Activated CD8-positive, alpha-beta memory T cell treated with anti-CD3 and anti-CD28 coated beads, Interleukin-2, amount 50 U/mL, for 24 hours (primary cell): Measurements from ENCODE around the gene CFAP45.

Experiments
- DNase-seq: peaks from one replicate; pipeline ENCODE4 v3.0.0-alpha.2; 2020; ENCODE audit errors: extremely low read depth

The CFAP45 gene

DNA sequence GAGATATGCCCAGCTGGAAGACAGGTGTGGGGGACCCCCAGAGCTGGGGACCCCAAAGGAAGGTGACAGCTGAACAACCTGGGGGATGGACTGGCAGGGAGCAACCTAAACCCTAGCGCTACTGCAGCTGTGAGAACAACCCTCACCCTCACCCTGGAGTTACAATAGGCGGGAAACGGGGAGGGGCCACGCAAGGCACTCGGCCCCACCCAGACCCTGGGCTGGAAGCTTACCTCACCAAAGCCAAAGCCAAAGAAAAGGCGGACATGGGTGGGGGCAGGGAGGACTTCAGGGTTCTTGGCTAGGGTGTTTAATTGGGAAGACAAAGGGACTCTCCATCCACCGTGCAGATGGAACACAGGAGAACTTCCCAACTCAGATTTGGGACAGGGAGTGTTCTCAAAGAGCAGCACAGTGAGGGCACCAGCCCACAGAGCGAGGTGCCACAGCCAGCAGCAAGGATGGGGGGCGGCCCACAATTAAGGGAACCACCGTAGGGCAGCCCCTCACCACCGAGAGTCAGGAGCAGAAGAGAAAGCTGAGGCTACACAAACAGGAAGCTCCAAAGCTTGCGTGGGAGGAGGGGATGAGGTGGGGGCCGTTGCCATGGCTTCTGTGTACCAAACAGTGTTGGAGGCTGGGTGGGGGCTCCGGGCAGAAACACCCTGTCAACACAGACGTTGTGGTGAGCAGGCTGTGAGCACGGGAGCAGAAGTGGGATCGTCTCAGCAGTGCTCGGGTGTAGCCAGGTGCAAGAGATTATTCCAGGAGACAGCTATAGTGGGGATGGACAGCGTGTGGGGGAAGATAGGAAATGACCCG, 23.4 kb upstream of the CFAP45 start:
- DNase-seq, result no peak

DNA sequence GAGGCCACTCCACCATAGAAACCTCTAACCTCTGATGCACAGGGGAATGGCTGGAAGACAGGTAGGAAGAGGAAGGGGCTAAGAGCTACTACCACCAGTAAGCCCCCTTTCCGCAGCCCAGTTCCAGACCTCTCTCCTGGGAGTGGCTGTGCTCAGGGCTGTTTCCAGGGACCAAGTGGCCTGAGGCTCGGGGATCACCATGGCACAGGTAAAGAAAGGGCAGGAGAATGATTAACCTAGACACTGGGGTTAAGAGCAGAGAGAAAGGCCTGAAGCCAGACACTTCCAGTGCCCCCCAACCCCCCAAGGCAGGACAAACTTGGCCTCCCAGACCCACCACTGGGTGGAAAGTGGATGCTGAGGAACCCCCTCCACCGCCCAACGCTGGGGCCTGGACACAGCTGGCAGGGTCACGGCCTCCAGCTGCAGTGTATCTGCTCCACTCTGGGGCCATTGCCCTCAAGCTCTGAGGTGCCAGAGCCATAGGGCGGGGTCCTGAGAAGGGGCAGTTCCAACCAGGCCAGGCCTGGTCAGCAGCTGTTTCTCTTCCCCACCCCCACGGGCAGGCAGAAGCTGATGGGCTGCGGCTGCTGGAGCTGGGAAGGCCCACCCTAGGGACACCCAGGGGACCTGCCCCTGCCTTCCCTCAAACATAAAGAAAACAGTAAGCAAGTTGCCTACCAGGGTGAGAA, 22.7 kb upstream of the CFAP45 start:
- no peak for DNase-seq

DNA sequence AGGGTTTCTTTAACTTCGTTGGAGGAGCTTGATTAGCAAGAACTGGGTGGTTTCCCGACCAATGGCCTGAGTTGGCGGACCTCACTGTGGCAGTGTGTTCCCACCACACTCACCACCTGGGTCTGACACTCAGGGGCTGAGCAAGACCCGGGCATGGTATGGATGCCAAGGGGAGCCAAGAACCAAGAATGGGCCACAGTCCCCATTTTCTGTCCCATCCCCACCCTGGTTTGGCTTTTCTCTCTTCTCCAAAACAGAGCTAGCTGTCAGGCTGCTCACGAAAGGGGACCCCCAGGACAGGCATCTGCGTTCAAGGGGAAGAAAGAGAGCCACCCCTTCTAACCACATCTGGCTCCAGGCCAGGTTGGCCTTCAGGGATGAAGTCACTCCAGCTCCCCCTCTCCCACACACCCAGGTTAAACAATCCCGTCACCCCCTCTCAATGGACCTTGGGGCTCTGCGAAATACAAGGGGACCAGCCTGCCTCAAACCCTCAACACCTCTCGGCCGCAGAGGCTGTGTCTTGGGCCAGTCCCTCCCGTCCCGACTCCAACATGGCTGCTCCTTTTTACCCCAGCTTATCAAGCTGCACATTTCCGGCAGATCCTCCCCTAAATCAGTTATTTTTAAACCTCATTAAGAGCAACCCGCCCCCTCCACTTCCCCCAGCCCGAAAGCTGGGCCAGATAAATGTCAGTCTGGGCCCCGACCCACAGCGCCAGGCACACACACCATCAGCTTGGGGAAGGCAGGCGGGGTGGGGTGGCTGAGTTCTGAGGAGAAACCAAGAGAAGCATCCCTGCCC, 21.9 kb upstream of the CFAP45 start:
- no peak for DNase-seq

DNA sequence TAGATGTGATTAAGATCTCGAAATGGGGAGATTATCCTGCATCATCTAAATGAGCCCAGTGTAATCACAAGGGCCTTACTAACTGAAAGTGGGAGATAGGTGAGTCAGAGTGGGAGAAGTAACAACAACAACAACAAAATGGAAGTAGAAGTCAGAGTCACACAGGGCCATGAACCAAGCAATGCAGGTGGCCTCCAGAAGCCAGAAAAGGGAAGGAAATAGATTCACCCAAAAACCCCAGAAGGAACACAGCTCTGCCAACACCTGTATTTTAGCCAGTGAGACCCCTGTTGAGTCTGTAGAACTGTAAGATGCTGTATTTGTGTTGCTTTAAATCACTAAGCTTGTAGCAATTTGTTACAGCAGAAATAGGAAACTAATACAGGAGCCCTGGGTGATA, 21.3 kb upstream of the CFAP45 start:
- DNase-seq, result no peak

DNA sequence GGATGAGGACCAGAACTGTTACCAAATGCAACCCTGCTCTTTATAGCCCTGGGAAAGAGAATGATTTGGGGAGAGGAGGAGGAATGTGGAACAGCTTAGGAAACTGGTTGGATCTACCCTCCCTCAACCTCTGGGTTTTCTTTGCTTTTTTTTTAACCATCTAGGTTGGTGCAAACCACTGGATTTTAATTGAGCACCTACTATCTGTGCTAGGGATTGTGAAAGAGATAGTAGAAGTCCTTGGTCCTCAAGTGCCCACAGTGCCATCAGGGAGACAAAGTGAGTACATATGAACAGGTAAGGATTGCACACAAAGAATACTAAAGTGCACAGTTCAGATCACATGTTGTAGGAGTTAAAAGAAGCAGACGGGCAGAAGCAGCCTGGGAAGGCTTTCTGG, 20.7 kb upstream of the CFAP45 start:
- no peak for DNase-seq

DNA sequence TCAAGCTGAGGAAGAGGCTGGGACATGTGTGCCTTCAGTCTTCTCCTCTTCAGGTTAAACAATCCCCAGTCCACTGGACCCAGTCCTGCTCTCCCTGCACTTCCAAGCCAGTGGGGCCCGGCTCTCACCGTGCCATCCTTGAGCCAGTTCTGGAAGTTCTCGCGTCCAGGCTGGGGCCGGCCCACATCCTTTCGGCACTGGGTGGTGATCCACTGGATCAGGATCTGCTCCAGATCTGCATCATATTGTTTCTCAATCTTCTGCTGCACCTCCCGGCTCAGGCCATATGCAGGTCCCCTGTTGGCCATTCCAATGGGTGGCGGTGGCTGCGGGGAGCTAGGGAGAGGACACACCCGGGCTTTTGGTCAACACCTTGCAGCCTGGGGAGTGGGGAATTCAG, 20.2 kb upstream of the CFAP45 start:
- DNase-seq, result no peak

DNA sequence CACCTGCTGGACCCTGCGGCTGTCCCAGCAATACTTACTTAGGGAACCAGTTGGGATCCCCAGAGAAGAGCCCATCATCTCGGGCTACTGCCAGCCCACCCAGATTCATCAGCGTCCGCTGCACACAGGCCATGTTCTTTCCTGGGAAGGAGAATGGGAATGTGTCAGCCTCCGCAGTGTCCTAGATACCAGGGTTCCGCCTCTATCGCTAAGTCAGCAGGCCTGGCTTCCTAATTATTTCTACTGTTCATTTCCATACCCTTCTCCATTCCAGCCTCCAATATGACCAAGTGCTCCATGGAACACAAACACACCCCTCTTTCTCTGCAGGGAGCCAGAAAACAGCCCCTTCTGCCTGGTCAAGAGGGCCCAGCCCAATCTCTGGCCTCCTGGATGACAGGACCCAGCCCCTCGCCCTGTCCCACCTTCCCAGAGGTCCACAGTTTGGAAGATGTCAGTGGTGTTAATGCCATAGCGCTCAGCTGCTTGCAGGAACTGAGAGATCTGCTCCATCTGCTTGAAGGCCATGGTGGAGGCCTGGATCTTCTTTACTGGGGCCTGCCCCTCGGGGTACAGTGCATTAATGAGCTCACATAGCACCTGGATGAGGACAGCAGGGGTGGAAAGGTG, 19.4 kb upstream of the CFAP45 start:
- no peak for DNase-seq

DNA sequence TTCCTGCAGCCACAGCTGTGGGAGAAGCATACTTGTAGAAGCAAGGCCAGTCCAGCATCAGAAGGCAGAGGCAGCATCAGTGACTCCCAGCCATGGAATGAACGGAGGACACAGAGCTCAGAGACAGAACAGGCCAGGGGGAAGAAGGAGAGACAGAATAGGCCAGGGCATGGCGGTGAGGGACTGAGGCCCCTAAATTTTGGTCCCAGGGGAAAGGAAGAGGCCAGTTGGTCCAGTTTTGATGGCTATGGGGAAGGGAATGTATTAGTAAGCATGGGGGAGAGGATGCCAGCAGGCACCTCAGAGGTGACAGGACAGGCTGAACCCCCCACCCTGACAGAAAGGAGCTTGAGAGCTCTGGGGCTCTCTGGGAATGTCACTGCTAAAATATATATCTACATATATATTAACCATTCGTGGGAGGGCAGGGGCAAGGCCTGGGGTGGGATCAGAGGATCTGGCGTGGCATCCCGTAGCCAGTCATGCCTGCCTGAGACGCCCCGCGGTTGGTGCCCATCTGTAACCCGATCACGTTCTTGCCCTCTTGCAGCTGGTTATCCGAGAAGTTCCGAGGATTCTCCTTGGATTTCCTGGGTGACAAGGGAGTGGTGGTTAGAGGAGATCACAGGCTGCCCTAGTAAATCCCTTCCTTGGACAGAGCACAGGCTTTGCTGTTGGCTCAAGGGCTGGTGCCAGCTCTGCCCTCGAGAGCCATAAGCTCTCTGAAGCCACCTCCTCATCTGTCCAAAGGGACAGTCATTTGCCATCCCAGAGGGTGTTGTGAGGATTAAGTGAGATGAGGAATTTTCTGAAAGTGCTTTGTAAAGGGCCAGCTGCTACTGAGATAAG, 18.6 kb upstream of the CFAP45 start:
- DNase-seq, result no peak

DNA sequence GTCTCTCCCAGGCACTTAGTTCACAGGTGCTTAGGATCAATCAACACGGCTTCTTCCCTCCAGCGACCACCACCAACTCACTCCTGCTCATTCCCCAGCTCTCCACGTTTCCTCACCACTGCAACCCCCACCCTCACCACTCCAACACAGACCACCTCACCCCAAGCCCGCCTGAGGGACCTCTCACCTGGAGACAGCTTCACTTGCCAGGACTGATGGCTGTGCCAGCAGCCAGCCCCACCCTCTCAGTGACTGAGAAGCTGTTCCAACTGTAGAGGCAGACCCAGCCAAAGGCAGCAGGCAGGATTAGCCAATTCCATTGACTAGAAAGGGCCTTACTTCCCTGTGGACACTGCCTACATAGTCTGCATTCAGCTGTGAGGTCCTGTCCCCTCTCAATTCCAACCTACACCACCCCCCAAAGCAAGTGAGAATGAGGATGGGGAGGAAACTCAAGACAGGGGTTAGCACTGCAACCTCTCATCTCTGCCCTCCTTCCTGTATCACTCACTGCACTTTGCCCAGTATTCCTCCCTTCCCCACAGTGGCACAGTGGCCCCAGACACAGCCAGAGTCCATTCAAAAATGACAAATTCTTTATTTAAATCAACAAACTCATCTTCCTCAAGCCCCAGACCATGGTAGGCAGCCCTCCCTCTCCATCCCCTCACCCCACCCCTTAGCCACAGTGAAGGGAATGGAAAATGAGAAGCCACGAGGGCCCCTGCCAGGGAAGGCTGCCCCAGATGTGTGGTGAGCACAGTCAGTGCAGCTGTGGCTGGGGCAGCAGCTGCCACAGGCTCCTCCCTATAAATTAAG, 17.8 kb upstream of the CFAP45 start:
- no peak for DNase-seq

DNA sequence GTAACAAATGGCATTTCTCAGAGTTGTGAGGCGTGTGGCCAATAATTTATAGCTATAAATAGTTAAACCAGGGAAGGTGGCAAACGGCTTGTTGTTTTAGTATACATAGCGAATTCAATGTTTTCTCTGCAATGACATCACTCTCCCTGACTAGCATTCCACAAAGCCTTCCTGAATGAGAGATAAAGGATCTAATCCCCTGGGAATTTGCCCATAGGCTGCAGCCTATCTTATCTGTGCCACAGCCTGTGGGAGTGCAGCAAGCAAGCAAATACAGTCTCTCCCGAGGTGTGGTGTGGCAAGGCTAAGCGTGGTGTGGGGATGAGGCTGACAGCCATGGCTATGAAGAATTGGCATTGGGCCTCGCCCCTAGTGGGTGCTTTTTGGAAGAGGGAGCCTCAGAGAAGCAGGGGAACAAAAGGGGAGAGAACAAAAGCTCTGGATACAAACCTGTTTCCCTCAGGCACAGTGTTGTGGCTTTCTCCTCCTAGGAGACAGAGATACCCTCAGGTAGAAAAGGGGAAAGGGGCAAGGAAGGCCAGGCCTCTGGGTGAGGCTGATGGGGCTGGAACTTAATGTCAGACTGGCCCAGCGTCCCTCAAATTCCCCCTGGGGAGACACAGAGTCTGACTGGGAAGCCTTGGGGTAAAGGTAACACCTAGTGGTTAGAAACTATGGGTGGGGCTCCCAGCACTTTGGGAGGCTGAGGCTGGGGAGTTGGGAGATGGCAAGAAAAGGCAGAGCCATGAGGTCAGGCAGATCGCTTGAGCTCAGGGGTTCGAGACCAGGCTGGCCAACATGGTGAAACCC, 16.5 kb upstream of the CFAP45 start:
- no peak for DNase-seq

DNA sequence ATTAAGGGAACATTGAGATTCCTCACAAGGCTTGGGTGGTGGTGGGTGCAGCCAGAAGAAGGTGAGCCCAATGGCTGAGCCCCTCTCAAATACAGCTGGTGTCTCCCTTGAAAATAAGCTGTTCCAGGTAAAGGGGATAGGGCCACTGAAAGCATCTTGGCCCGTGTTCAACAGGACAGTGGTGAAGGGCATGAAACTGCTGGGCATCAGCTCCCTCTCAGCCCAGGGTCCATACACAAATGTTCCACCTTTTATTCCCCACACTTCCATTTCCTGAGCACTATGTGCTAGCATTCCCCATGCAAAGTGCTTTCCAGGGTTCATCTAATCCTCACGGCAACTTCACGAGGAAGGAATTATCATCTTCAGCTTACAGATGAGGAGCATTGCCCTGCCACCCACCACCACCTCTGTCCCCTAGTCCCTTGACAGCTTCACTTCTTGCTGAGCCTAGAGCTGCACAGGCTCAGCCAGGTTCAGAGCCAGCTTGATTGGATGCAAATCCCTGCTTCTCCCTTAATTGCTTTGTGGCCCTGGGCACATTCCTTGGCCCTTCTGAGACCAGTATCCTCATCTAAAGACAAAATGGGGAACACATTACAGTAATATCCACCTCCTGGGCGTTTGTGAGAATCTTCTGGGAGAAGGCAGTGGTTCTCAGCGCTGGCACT, 15.7 kb upstream of the CFAP45 start:
- DNase-seq, result no peak

DNA sequence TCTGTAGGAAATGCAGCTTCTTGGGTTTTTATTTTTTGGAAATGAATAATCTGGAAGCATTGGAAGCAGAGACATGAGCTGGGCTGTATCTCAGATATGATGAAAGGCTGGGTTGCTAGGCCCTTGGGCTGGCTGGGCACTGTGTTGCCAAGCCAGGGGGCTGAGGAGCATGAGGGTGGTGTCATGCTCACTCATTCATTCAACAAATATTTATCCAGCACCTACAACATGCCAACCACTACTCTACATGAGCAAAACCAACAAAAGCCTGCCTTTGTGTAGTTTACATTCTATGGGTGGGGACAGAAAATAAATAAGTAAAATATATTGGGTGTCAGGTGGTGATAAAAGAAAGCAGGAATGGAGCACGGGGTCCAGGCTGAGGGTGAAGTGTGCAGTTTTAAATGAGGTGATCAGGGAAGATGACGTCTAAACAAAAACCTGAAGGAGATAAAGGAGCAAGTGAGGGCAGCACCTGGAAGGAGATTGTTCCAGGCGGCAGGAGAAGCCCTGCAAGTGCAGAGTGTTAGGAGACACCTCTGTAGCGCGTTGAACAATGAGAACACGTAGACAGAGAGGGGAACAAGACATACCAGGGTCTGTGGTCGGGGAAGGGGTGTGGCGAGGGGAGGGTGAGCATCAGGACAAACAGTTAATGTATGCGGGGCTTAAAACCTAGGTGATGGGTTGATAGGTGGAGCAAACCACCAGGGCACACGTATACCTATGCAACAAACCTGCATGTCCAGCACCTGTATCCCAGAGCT, 14.5 kb upstream of the CFAP45 start:
- no peak for DNase-seq

DNA sequence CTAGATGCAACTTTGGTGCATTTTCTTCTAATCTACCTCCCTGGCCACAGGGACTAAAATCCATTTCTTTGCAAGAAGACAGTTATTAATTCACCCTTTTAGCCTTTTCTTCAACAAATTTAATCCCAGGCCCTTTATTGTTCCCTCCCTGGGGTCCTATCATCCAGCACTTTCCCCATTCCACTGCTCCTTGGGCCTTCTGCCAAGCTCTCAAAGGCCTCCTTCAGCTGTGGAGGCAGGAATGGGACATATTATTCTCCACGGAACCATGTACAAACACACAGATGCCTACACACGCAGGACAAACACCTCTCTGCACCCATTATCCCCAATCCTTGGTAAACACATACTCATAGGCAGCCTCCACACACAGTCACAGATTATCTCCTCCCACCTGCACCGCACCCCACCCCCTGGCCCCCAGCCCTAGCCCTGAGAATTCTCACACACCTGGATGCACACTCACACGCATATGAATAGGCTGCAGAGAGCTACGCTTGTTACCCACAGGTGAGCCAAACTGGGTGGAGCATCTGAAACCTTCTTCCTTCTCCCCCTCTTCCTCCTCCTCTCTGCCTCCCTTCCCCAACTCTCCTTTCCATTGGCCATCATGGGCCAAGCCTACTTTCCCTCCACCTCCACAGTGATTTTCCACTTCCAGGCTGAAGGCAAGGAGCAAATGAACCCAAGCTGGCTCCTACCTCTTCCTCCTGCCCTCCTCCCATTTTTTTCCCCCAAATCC, 13.7 kb upstream of the CFAP45 start:
- DNase-seq, result no peak

DNA sequence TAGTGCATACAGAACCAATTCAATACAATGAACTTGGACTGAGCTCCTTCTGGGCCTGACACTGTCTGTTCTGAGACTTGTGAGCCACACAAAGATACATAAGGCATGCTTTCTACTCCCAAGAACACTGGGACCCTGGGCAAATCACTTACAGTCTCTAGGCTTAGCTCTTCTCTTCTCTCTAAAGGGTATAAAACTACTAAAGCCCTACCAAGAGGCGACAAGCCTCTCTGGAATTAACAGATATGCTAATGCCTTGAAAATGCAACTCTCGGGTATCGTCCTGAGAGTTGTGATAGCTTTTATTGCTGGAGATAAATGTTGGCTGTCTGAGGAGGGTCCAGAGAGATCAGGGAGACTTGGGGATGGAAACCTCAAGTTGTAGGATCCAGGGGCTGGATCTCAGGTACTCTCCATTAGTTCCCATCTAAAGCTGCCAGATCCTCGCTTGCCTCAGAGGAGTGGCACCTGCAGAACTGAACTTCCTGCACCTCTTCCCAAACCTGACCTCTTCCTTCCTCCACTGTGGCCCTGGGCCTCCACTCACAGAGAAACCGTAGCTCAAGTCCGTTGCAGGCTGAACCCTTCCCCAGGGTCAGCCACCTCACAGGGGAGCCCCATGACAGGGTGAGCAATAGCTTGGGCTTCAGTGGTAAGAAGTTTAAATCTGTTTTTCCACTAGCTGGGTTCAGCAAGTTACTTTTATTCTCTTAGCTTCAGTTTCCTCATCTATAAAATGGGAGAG, 11.5 kb upstream of the CFAP45 start:
- no peak for DNase-seq

DNA sequence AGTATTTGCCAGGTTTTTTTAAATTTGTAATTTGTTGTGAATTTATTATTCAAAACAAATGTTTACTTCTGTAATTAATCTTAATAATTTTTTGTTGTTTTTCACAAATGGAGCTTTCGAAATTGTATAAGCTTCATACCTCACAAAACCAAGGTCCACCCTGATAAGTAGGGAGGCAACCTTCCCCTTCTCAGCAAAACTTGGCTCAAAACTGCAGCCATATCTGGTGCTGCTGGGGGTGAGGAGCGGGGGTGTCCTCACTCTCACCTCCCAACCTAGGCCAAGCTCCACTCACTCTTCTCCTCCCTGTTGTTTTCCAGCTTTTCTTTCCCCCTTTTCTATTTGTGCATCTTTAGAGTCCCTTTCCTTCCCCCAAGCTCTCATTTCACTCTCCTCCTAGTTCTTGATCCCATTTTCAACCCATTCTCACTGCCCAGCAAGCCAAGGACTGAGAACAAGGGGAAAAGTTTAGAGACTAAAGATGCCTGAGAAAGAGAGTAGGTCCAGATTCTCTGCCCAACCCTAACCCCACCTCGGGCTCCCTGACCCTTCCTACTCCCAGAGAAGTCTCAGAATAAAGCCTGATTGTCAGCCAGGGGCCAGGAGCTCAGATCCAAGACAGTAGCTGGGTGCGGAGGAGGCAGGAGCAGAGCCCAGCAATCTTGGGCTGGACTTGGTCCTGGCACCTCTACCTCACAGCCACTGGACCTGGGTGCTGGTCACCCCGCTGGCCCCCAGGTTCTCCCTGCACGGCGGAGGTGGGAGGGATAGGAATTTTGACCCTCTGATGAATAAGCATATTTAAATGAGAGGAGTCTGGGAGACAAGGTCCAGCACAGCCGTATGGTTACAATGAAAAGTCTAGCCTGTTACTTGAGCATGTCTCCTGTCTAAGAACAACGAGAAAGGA, 8.3 kb upstream of the CFAP45 start:
- DNase-seq, result no peak

DNA sequence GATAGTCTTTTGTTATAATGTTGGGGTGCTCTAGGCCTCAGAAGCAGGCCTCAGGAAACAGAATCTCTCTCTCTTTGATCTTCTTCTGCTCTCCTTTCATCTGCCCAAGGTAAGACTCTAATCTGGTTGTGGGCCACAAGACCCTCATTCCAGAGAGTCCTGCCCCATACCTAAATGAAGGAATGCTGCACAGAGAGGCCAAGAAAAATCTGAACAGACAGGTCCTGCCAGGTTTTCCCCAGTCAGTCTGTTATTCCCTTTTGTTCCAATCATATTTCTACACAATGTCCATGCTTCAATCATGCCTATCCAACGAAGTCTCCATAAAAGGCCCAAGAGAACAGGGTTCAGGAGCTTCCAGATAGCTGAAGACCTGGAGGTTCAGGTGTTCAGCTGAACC, 7.0 kb upstream of the CFAP45 start:
- no peak for DNase-seq
